ENCODE results near the gene MRPL49. TPM values are rescaled to one million over a fixed set of nuclear protein-coding genes. Genes with fewer than 3 reads are reported as not detected.
"Not testable (repeated sequence)": the region's sequence is repeated elsewhere in the genome, so short reads cannot be mapped to it uniquely, and the experiment has no call there.

MRPL49 gene
- polyA plus RNA-seq, 2 donors = 18.9 to 44.3 TPM

- 47 to 60% methylated on average over 2 of the region's 2 CpGs for WGBS, 2 donors
- H3K27ac ChIP-seq (ENCODE audit: low read depth in 2 of 2, low read length in 1 of 2); H3K36me3 ChIP-seq (ENCODE audit: control insufficient read depth in 2 of 2, insufficient read depth in 2 of 2, low read length in 1 of 2); H3K4me1 ChIP-seq (ENCODE audit: control insufficient read depth in 2 of 2, insufficient read depth in 2 of 2, low read length in 1 of 2); H3K4me3 ChIP-seq (ENCODE audit: low read depth in 1 of 2, low read length in 2 of 2); H3K27me3 ChIP-seq (ENCODE audit: control insufficient read depth in 1 of 2, insufficient read depth in 2 of 2, low read length in 2 of 2); H3K9me3 ChIP-seq (ENCODE audit: control insufficient read depth in 2 of 2, insufficient read depth in 1 of 2, low read depth in 1 of 2, low read length in 1 of 2): not testable (repeated sequence)
Observed at GRCh38 chr11:65174571-65175010, 52.5 kb downstream of the MRPL49 start.

Other genes with a start within 250 kb of the MRPL49 start
- 10 to 100 TPM; 16.1 to 28.7 TPM for gene EHD1, start 243.7 kb upstream of the MRPL49 start, polyA plus RNA-seq
- gene ATG2A, start 205.1 kb upstream of the MRPL49 start, polyA plus RNA-seq = 10 to 100 TPM; 10.4 to 11.4 TPM
- gene PPP2R5B, start 197.6 kb upstream of the MRPL49 start, polyA plus RNA-seq = 10 to 100 TPM in 1 of 2 donors, 1 to 10 TPM in 1; 6.6 to 11.0 TPM
- gene GPHA2, start 186.4 kb upstream of the MRPL49 start, polyA plus RNA-seq = not detected
- gene MAJIN, start 150.2 kb upstream of the MRPL49 start, polyA plus RNA-seq = not detected
- gene BATF2, start 125.3 kb upstream of the MRPL49 start, polyA plus RNA-seq = under 1 TPM; 0.22 to 0.35 TPM
- gene ARL2, start 108.2 kb upstream of the MRPL49 start, polyA plus RNA-seq = 10 to 100 TPM; 44.5 to 68.6 TPM
- gene SNX15, start 94.9 kb upstream of the MRPL49 start, polyA plus RNA-seq = 10 to 100 TPM; 14.7 to 15.6 TPM
- 10 to 100 TPM in 1 of 2 donors, 1 to 10 TPM in 1; 6.2 to 12.1 TPM for gene SAC3D1, start 81.1 kb upstream of the MRPL49 start, polyA plus RNA-seq
- 1 to 10 TPM; 3.0 to 6.0 TPM for gene NAALADL1, start 63.8 kb upstream of the MRPL49 start, polyA plus RNA-seq
- gene CDCA5, start 38.3 kb upstream of the MRPL49 start, polyA plus RNA-seq = 1 to 10 TPM; 4.3 to 8.8 TPM
- 10 to 100 TPM; 30.6 to 30.9 TPM for gene ZFPL1, start 38.1 kb upstream of the MRPL49 start, polyA plus RNA-seq
- gene VPS51, start 26.1 kb upstream of the MRPL49 start, polyA plus RNA-seq = 10 to 100 TPM; 62.3 to 70.4 TPM
- gene TM7SF2, start 10.4 kb upstream of the MRPL49 start, polyA plus RNA-seq = 10 to 100 TPM; 48.3 to 68.3 TPM
- gene ZNHIT2, start 4.6 kb upstream of the MRPL49 start, polyA plus RNA-seq = 10 to 100 TPM; 12.4 to 13.3 TPM
- gene FAU, start 187 bp upstream of the MRPL49 start, polyA plus RNA-seq = 100 to 1,000 TPM; 789 to 817 TPM
- gene SYVN1, start 12.2 kb downstream of the MRPL49 start, polyA plus RNA-seq = 10 to 100 TPM; 16.4 to 17.8 TPM
- not detected for gene SPDYC, start 47.9 kb downstream of the MRPL49 start, polyA plus RNA-seq
- 100 to 1,000 TPM; 323 to 450 TPM for gene CAPN1, start 59.6 kb downstream of the MRPL49 start, polyA plus RNA-seq
- gene POLA2, start 139.6 kb downstream of the MRPL49 start, polyA plus RNA-seq = 1 to 10 TPM; 8.5 to 9.2 TPM
- gene CDC42EP2, start 192.5 kb downstream of the MRPL49 start, polyA plus RNA-seq = 1 to 10 TPM; 4.4 to 4.7 TPM
- 10 to 100 TPM; 12.2 to 17.4 TPM for gene DPF2, start 211.5 kb downstream of the MRPL49 start, polyA plus RNA-seq
- under 1 TPM; 0.10 to 0.16 TPM for gene TIGD3, start 232.4 kb downstream of the MRPL49 start, polyA plus RNA-seq

Measured in esophagus (tissue), 2 donors.